Measurements from ENCODE around the gene PDIA5. TPM values are rescaled to one million over a fixed set of nuclear protein-coding genes. Genes with fewer than 3 reads are reported as not detected.

Gene PDIA5
- total RNA-seq, 2 experiments from 2014 or later = 8.1 to 11.7 TPM

DNA sequence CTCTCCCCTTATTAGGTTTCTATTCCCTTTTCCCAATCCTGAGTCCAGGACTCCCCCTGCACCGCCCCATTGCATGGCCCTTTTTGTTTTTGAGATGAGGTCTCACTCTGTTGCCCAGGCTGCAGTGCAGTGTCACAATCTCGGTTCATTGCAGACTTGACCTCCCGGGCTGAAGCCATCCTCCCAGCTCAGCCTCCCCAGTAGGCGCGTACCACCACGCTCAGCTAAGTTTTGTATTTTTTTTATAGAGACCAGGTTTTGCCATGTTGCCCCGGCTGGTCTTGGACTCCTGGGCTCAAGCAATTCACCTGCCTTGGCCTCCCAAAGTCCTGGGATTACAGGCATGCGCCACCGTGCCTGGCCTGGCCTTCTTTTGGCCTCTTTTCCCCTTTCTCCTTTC lies 29.3 kb downstream of the PDIA5 start:
- TF ChIP-seq CTCF (conservative IDR thresholded peaks at IDR 0.05; ENCODE audit: low read length) (no peak), EZH2phosphoT487 (IDR thresholded peaks at IDR 0.05; ENCODE audit: borderline replicate concordance, low read depth, low read length) (no peak)
- H3K27ac ChIP-seq (ENCODE audit: low read depth, low read length, poor library complexity, severe bottlenecking) = no peak overlapping the region
- no peaks in the 10 kb centered on the region for H3K9me2 ChIP-seq (ENCODE audit: insufficient read depth, low read length)
- H2AFZ ChIP-seq (ENCODE audit: low read length) = no peak overlapping the region
- H3K9me3 ChIP-seq (ENCODE audit: low read length) = no peaks in the 10 kb centered on the region
- POLR2A ChIA-PET = no interaction called here
- CTCF ChIA-PET (ENCODE audit: unreplicated experiment) = no interaction called here
- H4K20me1 ChIP-seq (ENCODE audit: insufficient read depth, low read length) = no peaks in the 10 kb centered on the region
- no peaks in the 10 kb centered on the region for H3K4me1 ChIP-seq (ENCODE audit: insufficient read depth, low read length, poor library complexity, severe bottlenecking)
- H3K4me2 ChIP-seq (ENCODE audit: low read length) = no peak overlapping the region
- no peaks in the 10 kb centered on the region for H3K79me2 ChIP-seq (ENCODE audit: insufficient read depth, low read depth, low read length)
- no peak for DNase-seq (ENCODE audit: low spot score)
- BruUV-seq (replicated peaks) = no TSS peak
- no peak overlapping the region for H3K4me3 ChIP-seq (ENCODE audit: low read depth, low read length, poor library complexity, severe bottlenecking)
- intact Hi-C loops (cut with micrococcal nuclease; ENCODE audit: unreplicated experiment) = no loop called here
- no peaks in the 10 kb centered on the region for H3K36me3 ChIP-seq (ENCODE audit: insufficient read depth, low read length)

DNA sequence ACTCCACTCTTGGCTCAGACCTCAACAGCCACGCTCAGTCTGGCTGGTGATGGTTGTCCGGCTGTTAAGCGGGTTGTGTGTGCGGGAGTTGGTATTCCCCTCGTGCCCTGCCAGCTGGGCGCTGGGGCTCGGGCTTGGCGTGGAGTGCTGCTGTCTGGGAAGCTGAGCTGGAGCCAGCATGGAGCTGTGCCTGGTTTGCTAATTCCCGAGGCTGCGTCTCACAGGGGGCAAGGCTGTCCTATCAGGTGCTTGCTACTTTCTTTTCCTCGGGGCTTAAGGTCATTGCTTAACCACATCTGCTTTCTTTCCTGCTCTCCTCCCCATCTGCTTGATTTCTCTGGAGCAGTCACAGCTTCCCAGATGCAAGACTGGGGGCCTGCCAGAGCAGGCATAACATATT lies 29.9 kb downstream of the PDIA5 start:
- no peak overlapping the region for H2AFZ ChIP-seq (ENCODE audit: low read length)
- no peaks in the 10 kb centered on the region for H3K4me1 ChIP-seq (ENCODE audit: insufficient read depth, low read length, poor library complexity, severe bottlenecking)
- TF ChIP-seq EZH2phosphoT487 (IDR thresholded peaks at IDR 0.05; ENCODE audit: borderline replicate concordance, low read depth, low read length) (no peak), CTCF (conservative IDR thresholded peaks at IDR 0.05; ENCODE audit: low read length) (no peak)
- no peak for DNase-seq (ENCODE audit: low spot score)
- H3K79me2 ChIP-seq (ENCODE audit: insufficient read depth, low read depth, low read length) = no peaks in the 10 kb centered on the region
- H3K4me3 ChIP-seq (ENCODE audit: low read depth, low read length, poor library complexity, severe bottlenecking) = no peak overlapping the region
- H3K27ac ChIP-seq (ENCODE audit: low read depth, low read length, poor library complexity, severe bottlenecking) = no peak overlapping the region
- BruUV-seq (replicated peaks) = no TSS peak
- intact Hi-C loops (cut with micrococcal nuclease; ENCODE audit: unreplicated experiment) = no loop called here
- H3K36me3 ChIP-seq (ENCODE audit: insufficient read depth, low read length) = no peaks in the 10 kb centered on the region
- CTCF ChIA-PET (ENCODE audit: unreplicated experiment) = no interaction called here
- no peak overlapping the region for H3K4me2 ChIP-seq (ENCODE audit: low read length)
- H3K9me3 ChIP-seq (ENCODE audit: low read length) = no peaks in the 10 kb centered on the region
- POLR2A ChIA-PET = no interaction called here
- no peaks in the 10 kb centered on the region for H4K20me1 ChIP-seq (ENCODE audit: insufficient read depth, low read length)
- no peaks in the 10 kb centered on the region for H3K9me2 ChIP-seq (ENCODE audit: insufficient read depth, low read length)

DNA sequence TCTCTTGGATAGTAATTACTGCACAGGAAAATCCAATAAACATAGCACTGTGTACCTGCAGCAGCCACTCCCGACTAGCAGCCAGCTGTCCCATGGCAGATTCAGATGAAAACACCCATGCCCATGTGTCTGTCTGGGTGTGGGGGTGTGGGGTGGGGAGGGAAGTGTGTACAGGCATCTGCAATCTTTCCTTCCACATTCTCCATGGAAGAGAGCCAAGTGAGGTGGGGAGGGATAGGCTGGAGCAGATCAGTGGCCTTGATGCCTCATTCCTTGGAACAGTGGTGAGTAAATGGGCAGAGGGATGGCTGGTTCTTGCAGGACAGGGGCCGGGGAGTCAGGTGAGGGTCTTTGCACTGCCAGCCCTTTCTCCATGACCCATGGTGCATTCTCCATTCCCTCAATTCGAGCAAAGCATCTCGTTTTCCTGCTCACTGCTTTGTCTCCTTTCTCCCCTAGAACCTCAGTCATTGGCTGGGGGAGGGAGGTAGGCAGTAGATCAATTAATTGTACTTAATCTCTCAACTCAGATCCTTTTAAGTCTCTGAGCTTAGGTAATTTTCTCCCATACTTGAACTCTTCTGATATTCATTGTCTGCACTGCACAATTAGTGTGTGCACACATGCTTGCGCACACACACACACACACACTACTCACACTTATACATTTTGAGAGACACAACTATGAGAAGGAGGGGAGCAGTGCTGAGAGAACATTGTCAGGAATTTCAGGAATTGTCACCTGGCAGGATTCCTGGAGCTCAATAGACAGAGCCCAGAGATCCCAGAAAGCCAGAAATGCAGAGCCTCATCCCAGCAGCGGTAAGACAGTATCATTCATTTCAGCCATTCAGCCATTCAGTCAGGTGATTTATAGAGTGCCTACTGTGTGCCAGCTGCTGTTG lies 31.9 kb downstream of the PDIA5 start:
- TF ChIP-seq CTCF (conservative IDR thresholded peaks at IDR 0.05; ENCODE audit: low read length) (no peak), EZH2phosphoT487 (IDR thresholded peaks at IDR 0.05; ENCODE audit: borderline replicate concordance, low read depth, low read length) (no peak)
- no TSS peak for BruUV-seq (replicated peaks)
- Histone ChIP-seq H3K27ac (ENCODE audit: low read depth, low read length, poor library complexity, severe bottlenecking) (no peak overlapping the region), H4K20me1 (ENCODE audit: insufficient read depth, low read length) (no peaks in the 10 kb centered on the region), H3K36me3 (ENCODE audit: insufficient read depth, low read length) (no peaks in the 10 kb centered on the region), H3K9me2 (ENCODE audit: insufficient read depth, low read length) (no peaks in the 10 kb centered on the region), H3K4me3 (ENCODE audit: low read depth, low read length, poor library complexity, severe bottlenecking) (no peak overlapping the region), H2AFZ (ENCODE audit: low read length) (no peak overlapping the region), H3K4me2 (ENCODE audit: low read length) (no peak overlapping the region), H3K79me2 (ENCODE audit: insufficient read depth, low read depth, low read length) (no peaks in the 10 kb centered on the region), H3K9me3 (ENCODE audit: low read length) (no peaks in the 10 kb centered on the region), H3K4me1 (ENCODE audit: insufficient read depth, low read length, poor library complexity, severe bottlenecking) (no peaks in the 10 kb centered on the region)
- POLR2A ChIA-PET = interaction anchor here (0.6 kb wide), 1 partner anchor 579 kb away, joined by 4 read pairs; no protein-coding TSS in a partner anchor
- CTCF ChIA-PET (ENCODE audit: unreplicated experiment) = no interaction called here
- intact Hi-C loops (cut with micrococcal nuclease; ENCODE audit: unreplicated experiment) = no loop called here
- DNase-seq (ENCODE audit: low spot score) = no peak
